ENCODE data around the gene GFOD1. TPM values are rescaled to one million over a fixed set of nuclear protein-coding genes. Genes with fewer than 3 reads are reported as not detected.

The GFOD1 gene
- total and polyA plus RNA-seq, 2 of the 4 experiments (the other 2 are of a cell fraction), result 1.8 to 3.4 TPM

- H2BK20ac ChIP-seq (ENCODE audit: low read depth, low read length), result no peak overlapping the region; the same call in 1 of the 2 replicates
- H2BK15ac ChIP-seq (ENCODE audit: low read depth, low read length), result peak overlapping the region; percentile 10; the same call in 1 of the 3 replicates
- H3K79me1 ChIP-seq (ENCODE audit: low read depth in 1 of 2, low read length in 2 of 2), result peaks cover 3 to 9% of the 10 kb centered on the region in 2 experiments; a peak in 1 of 4 replicates
- dilution Hi-C loops (cut with HindIII; ENCODE audit: low sequenced_read_pairs, unreplicated experiment) (no loop called here), intact Hi-C loops (cut with micrococcal nuclease) (no loop called here), in situ Hi-C loops (cut with MboI; ENCODE audit: low sequenced_read_pairs) (no loop called here)
- BruUV-seq (replicated peaks), result no TSS peak
- no peaks in the 10 kb centered on the region for H4K20me1 ChIP-seq (ENCODE audit: insufficient read depth, low read length)
- no peak overlapping the region for H3K9ac ChIP-seq (ENCODE audit: low read depth, low read length)
- H2AFZ ChIP-seq (replicated peaks; ENCODE audit: low read length, poor library complexity), result no peak overlapping the region
- H4K5ac ChIP-seq (ENCODE audit: low read depth, low read length), result no peak overlapping the region
- H3K4me3 ChIP-seq (ENCODE audit: insufficient read depth, low read depth, low read length), result no peak overlapping the region
- DNase-seq (peak; percentile 85), ATAC-seq (ENCODE audit: low read depth) (no peak)
- no peak overlapping the region for H3K56ac ChIP-seq (ENCODE audit: extremely low read depth, insufficient read depth, low read length)
- CTCF ChIA-PET, result interaction anchor here (0.6 to 1.1 kb wide), 3 partner anchors 8 to 97 kb away, joined by 3 read pairs; no protein-coding TSS in a partner anchor
- no peaks in the 10 kb centered on the region for H3K27me3 ChIP-seq (ENCODE audit: control insufficient read depth, insufficient read depth, low read length)
- no peak overlapping the region for H3K27ac ChIP-seq (ENCODE audit: insufficient read depth, low read length)
- WGBS, 2 experiments (ENCODE audit: extremely low coverage in 2 of 2, insufficient read length in 1 of 2), result 67% methylated on average over 3 of the region's 11 CpGs; no CpG with 5 or more reads in 1 of the 2 experiments
- H3K36me3 ChIP-seq (ENCODE audit: control insufficient read depth, insufficient read depth, low read length), result no peaks in the 10 kb centered on the region
- H3K4me2 ChIP-seq (ENCODE audit: low read depth, low read length), result no peak overlapping the region
- H2BK5ac ChIP-seq (ENCODE audit: low read depth, low read length, poor library complexity, severe bottlenecking), result no peak overlapping the region
- H4K8ac ChIP-seq (ENCODE audit: low read depth in 2 of 2, low read length in 2 of 2), result 0 out of 4 replicates have a peak overlapping the region, but pooled peaks of 1 of the 2 experiments have one; percentile 0
- H2AK9ac ChIP-seq (replicated peaks; ENCODE audit: low read depth, low read length, poor library complexity), result no peak overlapping the region
- no peak for TF ChIP-seq CHD1 (IDR thresholded peaks at IDR 0.05; ENCODE audit: low read depth, low read length)
- TF ChIP-seq NFE2L2 (IDR thresholded peaks at IDR 0.05; ENCODE audit: low read depth, low read length), result no peak
- TF ChIP-seq CEBPB (IDR thresholded peaks at IDR 0.05; ENCODE audit: low read depth, low read length), result 0 out of 2 replicates have a peak, but pooled peaks have one; percentile 19
- TF ChIP-seq POLR2A (IDR thresholded peaks at IDR 0.05; ENCODE audit: low read depth, low read length), result no peak
- TF ChIP-seq RAD21 (IDR thresholded peaks at IDR 0.05; ENCODE audit: low read length), result no peak
- TF ChIP-seq, protein P1, sequence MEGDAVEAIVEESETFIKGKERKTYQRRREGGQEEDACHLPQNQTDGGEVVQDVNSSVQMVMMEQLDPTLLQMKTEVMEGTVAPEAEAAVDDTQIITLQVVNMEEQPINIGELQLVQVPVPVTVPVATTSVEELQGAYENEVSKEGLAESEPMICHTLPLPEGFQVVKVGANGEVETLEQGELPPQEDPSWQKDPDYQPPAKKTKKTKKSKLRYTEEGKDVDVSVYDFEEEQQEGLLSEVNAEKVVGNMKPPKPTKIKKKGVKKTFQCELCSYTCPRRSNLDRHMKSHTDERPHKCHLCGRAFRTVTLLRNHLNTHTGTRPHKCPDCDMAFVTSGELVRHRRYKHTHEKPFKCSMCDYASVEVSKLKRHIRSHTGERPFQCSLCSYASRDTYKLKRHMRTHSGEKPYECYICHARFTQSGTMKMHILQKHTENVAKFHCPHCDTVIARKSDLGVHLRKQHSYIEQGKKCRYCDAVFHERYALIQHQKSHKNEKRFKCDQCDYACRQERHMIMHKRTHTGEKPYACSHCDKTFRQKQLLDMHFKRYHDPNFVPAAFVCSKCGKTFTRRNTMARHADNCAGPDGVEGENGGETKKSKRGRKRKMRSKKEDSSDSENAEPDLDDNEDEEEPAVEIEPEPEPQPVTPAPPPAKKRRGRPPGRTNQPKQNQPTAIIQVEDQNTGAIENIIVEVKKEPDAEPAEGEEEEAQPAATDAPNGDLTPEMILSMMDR (conservative IDR thresholded peaks at IDR 0.05; ENCODE audit: low read depth, low read length), result no peak
- TF ChIP-seq USF2 (IDR thresholded peaks at IDR 0.05; ENCODE audit: low read depth, low read length), result no peak; the same call in 1 of the 2 replicates
- peak; percentile 45; the same call in 1 of the 2 replicates for TF ChIP-seq RFX5 (IDR thresholded peaks at IDR 0.05; ENCODE audit: low read depth, low read length)
- no peak for TF ChIP-seq RCOR1 (IDR thresholded peaks at IDR 0.05; ENCODE audit: insufficient replicate concordance, low read length)
- no peak for TF ChIP-seq MXI1 (IDR thresholded peaks at IDR 0.05; ENCODE audit: borderline replicate concordance, low read depth, low read length)
- peak; percentile 97 for TF ChIP-seq BHLHE40 (IDR thresholded peaks at IDR 0.05; ENCODE audit: low read depth, low read length)
- TF ChIP-seq MAZ (IDR thresholded peaks at IDR 0.05; ENCODE audit: borderline replicate concordance, low read depth, low read length), result no peak
- TF ChIP-seq SMC3 (IDR thresholded peaks at IDR 0.05; ENCODE audit: low read depth, low read length), result no peak
- TF ChIP-seq FOS (IDR thresholded peaks at IDR 0.05; ENCODE audit: low read depth, low read length), result no peak
- peaks cover 15% of the 10 kb centered on the region for H3K4me1 ChIP-seq (ENCODE audit: control insufficient read depth, insufficient read depth, low read length)
- no peak overlapping the region for H3K18ac ChIP-seq (ENCODE audit: low read depth, low read length)
- H2BK120ac ChIP-seq (ENCODE audit: low read depth, low read length), result no peak overlapping the region
- H3K9me3 ChIP-seq (ENCODE audit: control insufficient read depth, insufficient read depth, low read length), result no peaks in the 10 kb centered on the region
- H3K23ac ChIP-seq (ENCODE audit: low read depth, low read length), result no peak overlapping the region; the same call in 1 of the 2 replicates
- peak overlapping the region; percentile 22; the same call in 1 of the 2 replicates for H3K4ac ChIP-seq (ENCODE audit: low read depth, low read length)
- no peak overlapping the region for H4K91ac ChIP-seq (ENCODE audit: insufficient read depth, low read depth, low read length)
- H3K14ac ChIP-seq (replicated peaks; ENCODE audit: low read depth, low read length), result 0 out of 2 replicates have a peak overlapping the region, but pooled peaks have one; percentile 22
- peaks cover 11% of the 10 kb centered on the region; the same call in 1 of the 2 replicates for H3K9me1 ChIP-seq (ENCODE audit: insufficient read depth, low read length)
- POLR2A ChIA-PET (ENCODE audit: unreplicated experiment), result no interaction called here
- peak overlapping the region; percentile 54; the same call in 1 of the 2 replicates for H2AK5ac ChIP-seq (ENCODE audit: low read depth, low read length)
Measured at GRCh38 chr6:13454286-13455221, 32.8 kb downstream of the GFOD1 start.
